ENCODE results near the gene RSAD2. TPM values are rescaled to one million over a fixed set of nuclear protein-coding genes. Genes with fewer than 3 reads are reported as not detected.
A peak's percentile ranks its signal among the peaks of the same experiment; 100 is the strongest.

Gene RSAD2
- total RNA-seq, 1 donor from 2014 or later: 0.53 TPM

GRCh38 chr2:6920743-6921064 is 43.1 kb downstream of the RSAD2 start:
- FAIRE-seq (no peak), DNase-seq (ENCODE audit: low read depth) (no peak)
- Histone ChIP-seq H3K4me3 (ENCODE audit: low read depth, low read length) (no peak overlapping the region), H3K36me3 (ENCODE audit: control insufficient read depth, insufficient read depth, low read length) (no peaks in the 10 kb centered on the region), H3K27me3 (ENCODE audit: control insufficient read depth, insufficient read depth, low read length) (peaks cover 1% of the 10 kb centered on the region)
- TF ChIP-seq, protein P1, sequence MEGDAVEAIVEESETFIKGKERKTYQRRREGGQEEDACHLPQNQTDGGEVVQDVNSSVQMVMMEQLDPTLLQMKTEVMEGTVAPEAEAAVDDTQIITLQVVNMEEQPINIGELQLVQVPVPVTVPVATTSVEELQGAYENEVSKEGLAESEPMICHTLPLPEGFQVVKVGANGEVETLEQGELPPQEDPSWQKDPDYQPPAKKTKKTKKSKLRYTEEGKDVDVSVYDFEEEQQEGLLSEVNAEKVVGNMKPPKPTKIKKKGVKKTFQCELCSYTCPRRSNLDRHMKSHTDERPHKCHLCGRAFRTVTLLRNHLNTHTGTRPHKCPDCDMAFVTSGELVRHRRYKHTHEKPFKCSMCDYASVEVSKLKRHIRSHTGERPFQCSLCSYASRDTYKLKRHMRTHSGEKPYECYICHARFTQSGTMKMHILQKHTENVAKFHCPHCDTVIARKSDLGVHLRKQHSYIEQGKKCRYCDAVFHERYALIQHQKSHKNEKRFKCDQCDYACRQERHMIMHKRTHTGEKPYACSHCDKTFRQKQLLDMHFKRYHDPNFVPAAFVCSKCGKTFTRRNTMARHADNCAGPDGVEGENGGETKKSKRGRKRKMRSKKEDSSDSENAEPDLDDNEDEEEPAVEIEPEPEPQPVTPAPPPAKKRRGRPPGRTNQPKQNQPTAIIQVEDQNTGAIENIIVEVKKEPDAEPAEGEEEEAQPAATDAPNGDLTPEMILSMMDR (IDR thresholded peaks at IDR 0.05; ENCODE audit: insufficient read depth, low read length, severe bottlenecking): no peak

DNA sequence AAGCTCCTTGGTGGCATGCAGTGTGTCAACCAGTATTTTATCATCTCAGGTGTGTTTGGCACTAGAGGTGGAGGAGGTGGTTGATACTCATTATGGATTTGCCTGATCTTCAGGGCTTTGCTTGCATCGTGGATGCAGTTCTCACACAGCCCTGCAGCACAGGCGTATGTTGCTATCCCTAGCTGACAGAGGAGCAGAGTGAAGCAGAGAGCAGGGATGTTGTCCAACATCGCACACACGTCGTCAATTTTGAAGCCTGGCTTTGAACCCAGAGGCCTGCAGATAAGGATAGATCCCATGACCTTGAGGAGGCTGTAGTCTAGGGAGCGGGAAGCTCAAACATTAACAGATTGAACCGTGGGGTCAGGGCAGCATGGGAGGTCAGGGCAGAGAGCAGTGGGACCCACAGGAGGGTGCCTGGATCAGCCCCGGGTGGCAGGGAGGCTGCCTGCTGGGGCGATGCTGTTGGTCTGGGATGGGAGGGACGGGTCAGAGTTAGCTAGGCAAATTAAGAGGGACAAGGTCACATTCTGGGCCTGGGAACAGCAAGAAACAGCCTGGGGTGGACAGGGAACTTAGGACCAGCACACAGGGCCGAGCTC is 43.8 kb downstream of the RSAD2 start:
- H3K4me3 ChIP-seq (ENCODE audit: low read depth, low read length): no peak overlapping the region
- DNase-seq (ENCODE audit: low read depth): no peak
- TF ChIP-seq, protein P1 (IDR thresholded peaks at IDR 0.05; ENCODE audit: insufficient read depth, low read length, severe bottlenecking): no peak
- peaks cover 1% of the 10 kb centered on the region for H3K27me3 ChIP-seq (ENCODE audit: control insufficient read depth, insufficient read depth, low read length)
- FAIRE-seq: no peak
- H3K36me3 ChIP-seq (ENCODE audit: control insufficient read depth, insufficient read depth, low read length): no peaks in the 10 kb centered on the region

GRCh38 chr2:6922201-6922656 is 44.7 kb downstream of the RSAD2 start:
- Histone ChIP-seq H3K4me3 (ENCODE audit: low read depth, low read length) (no peak overlapping the region), H3K27me3 (ENCODE audit: control insufficient read depth, insufficient read depth, low read length) (peaks cover 1% of the 10 kb centered on the region), H3K36me3 (ENCODE audit: control insufficient read depth, insufficient read depth, low read length) (no peaks in the 10 kb centered on the region)
- TF ChIP-seq, protein P1 (IDR thresholded peaks at IDR 0.05; ENCODE audit: insufficient read depth, low read length, severe bottlenecking): no peak
- DNase-seq (ENCODE audit: low read depth) (peak; percentile 4), FAIRE-seq (no peak)

DNA sequence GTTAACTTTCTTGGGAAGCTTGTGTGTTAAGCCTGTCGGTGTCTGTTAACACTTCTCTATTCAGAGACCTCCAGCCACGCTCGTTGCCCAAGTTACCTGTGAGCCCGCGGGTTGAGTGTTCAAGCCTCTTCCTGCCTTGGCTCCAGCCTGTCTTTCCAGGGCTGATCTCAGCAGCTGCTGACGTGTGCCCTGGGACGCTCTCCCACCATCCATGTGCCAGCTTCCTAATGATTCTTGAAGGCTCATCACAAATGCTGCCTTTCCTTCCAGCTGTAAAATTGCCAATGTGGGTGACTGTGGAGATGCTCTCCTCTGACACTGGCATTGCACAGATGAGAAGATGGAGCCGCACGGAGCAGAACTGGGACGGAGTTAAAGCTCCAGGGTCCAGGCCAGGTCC is 45.7 kb downstream of the RSAD2 start:
- H3K27me3 ChIP-seq (ENCODE audit: control insufficient read depth, insufficient read depth, low read length): no peaks in the 10 kb centered on the region

DNA sequence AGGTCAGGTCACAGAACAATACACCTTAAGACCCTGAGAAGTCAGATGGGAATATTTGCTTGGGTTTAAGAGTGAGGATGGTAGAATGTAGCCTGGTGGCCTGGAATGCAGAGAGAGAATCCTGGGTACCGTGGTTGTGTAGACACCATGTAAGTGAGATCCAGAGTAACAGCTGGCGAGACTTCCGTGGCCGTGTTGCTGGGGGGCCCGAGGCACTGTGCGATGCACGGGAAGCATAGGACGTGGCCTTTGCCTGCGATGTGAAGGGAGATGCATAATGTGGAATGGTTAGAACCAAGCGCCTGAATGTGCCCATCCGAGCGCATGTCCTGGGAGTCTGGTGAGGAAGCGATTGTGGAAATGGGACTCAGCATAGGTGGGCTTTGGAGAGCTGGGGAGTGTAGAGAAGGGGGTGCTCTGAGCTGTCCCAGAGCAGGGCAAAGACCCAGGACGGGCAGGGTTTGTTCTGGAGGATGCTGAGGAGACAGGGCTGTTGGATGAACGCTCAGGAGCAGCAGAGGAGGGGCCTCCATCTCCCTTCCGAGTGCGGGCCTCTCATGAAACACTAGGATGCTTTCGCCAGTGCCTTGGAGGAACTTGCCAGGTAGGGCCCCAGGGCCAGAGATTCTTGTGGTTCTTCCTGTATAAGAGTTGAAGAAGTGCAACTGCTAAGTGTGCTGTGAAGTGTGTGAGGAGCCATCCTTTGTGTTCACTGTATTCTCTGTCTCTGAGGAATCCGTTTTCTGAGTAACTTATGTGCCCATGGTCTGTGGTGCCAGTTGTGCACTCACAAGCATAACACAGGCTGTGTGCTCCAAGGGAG is 46.7 kb downstream of the RSAD2 start:
- Histone ChIP-seq H3K4me3 (ENCODE audit: low read depth, low read length) (no peak overlapping the region), H3K27me3 (ENCODE audit: control insufficient read depth, insufficient read depth, low read length) (no peaks in the 10 kb centered on the region), H3K36me3 (ENCODE audit: control insufficient read depth, insufficient read depth, low read length) (no peaks in the 10 kb centered on the region)
- no peak for DNase-seq (ENCODE audit: low read depth)
- no peak for FAIRE-seq
- TF ChIP-seq, protein P1 (IDR thresholded peaks at IDR 0.05; ENCODE audit: insufficient read depth, low read length, severe bottlenecking): no peak

More for the DNA sequence above, 45.7 kb downstream of the RSAD2 start:
- Histone ChIP-seq H3K36me3 (ENCODE audit: control insufficient read depth, insufficient read depth, low read length) (no peaks in the 10 kb centered on the region), H3K4me3 (ENCODE audit: low read depth, low read length) (no peak overlapping the region)
- DNase-seq (ENCODE audit: low read depth): no peak
- no peak for FAIRE-seq
- TF ChIP-seq, protein P1 (IDR thresholded peaks at IDR 0.05; ENCODE audit: insufficient read depth, low read length, severe bottlenecking): no peak

Measured in bronchial epithelial cell (primary cell).